Peyer's patch (tissue), 4 donors: ENCODE results near the gene GABRD. TPM values are rescaled to one million over a fixed set of nuclear protein-coding genes. Genes with fewer than 3 reads are reported as not detected.

Source experiments
- DNase-seq, 3 donors: peaks; one replicate each; pipeline ENCODE4 v3.0.0-alpha.2; 2017 to 2019
- H3K27ac ChIP-seq, 4 donors: fragments of 200-600 bp; sonication (generic); one replicate each; pipeline ENCODE4 v1.5.1; 2016 to 2019
- H3K27me3 ChIP-seq, 2 donors: fragments of 200-600 bp; sonication (generic); one replicate each; pipeline ENCODE4 v1.5.1; 2019
- H3K36me3 ChIP-seq, 3 donors: fragments of 200-600 bp; sonication (generic); one replicate each; pipeline ENCODE4 v1.5.1; 2016 to 2019
- H3K4me1 ChIP-seq, 4 donors: fragments of 200-600 bp; sonication (generic); one replicate each; pipeline ENCODE4 v1.5.1; 2016 to 2019
- H3K4me3 ChIP-seq, 4 donors: fragments of 200-600 bp; sonication (generic); 1 replicate in 3 of 4; 2 replicates in 1 of 4; pipeline ENCODE4 v1.5.1; 2016 to 2019; ENCODE audit warnings: mild to moderate bottlenecking in 1 of 4
- H3K9me3 ChIP-seq, 4 donors: fragments of 200-600 bp; sonication (generic); one replicate each; pipeline ENCODE4 v1.5.1; 2016 to 2019; ENCODE audit warnings: mild to moderate bottlenecking in 1 of 4
- CTCF ChIP-seq, 6 experiments: fragments of 450-650 bp in 4 of 6; fragments of 200-600 bp in 2 of 6; sonication (generic) in 1 of 6; IDR thresholded peaks; one replicate each; pipeline ENCODE4 v1.5.1; 2017 to 2019; ENCODE audit warnings: antibody characterized with exemption in 6 of 6, mild to moderate bottlenecking in 3 of 6, moderate library complexity in 1 of 6
- POLR2A ChIP-seq, 2 donors: fragments of 450-650 bp; IDR thresholded peaks; one replicate each; pipeline ENCODE4 v1.5.1; 2017; ENCODE audit warnings: antibody characterized with exemption in 2 of 2, mild to moderate bottlenecking in 2 of 2, moderate library complexity in 2 of 2
- total RNA-seq, 4 donors: library from RNA; depleted of rRNA; stranded (reverse); fragments of >200 nt; gene quantifications; one replicate each; pipeline ENCODE4 v1.1.0, GENCODE V29; 2016

GABRD gene
- total RNA-seq, 4 donors from 2014 or later: not detected

GRCh38 chr1:2046174-2046917, 27.2 kb downstream of the GABRD start:
- peaks cover 13 to 55% (median 21%) of the 10 kb centered on the region in 4 donors for H3K4me1 ChIP-seq
- no peaks in the 10 kb centered on the region for H3K9me3 ChIP-seq
- no peak for TF ChIP-seq POLR2A (IDR thresholded peaks at IDR 0.05)
- TF ChIP-seq CTCF (IDR thresholded peaks at IDR 0.05): peak in 5 of 6 experiments; percentile 39 to 84 (median 79)
- peak overlapping the region in 3 of 4 donors; percentile 66 to 95 (median 93) for H3K27ac ChIP-seq
- H3K4me3 ChIP-seq: peak overlapping the region in 2 of 4 donors; percentile 34 to 37
- H3K36me3 ChIP-seq: no peaks in the 10 kb centered on the region
- no peaks in the 10 kb centered on the region for H3K27me3 ChIP-seq
- DNase-seq: peak; percentile 63 to 90 (median 90)

GRCh38 chr1:2046953-2047748, 28.0 kb downstream of the GABRD start:
- peak overlapping the region in 3 of 4 donors; percentile 66 to 95 (median 93) for H3K27ac ChIP-seq
- DNase-seq: peak in 2 of 3 donors; percentile 85 to 86
- peak overlapping the region in 2 of 4 donors; percentile 34 to 37 for H3K4me3 ChIP-seq
- peak; percentile 42 to 53 for TF ChIP-seq POLR2A (IDR thresholded peaks at IDR 0.05)
- TF ChIP-seq CTCF (IDR thresholded peaks at IDR 0.05): no peak
- no peaks in the 10 kb centered on the region for H3K36me3 ChIP-seq
- no peaks in the 10 kb centered on the region for H3K27me3 ChIP-seq
- no peaks in the 10 kb centered on the region for H3K9me3 ChIP-seq
- peaks cover 13 to 55% (median 21%) of the 10 kb centered on the region in 4 donors for H3K4me1 ChIP-seq

DNA sequence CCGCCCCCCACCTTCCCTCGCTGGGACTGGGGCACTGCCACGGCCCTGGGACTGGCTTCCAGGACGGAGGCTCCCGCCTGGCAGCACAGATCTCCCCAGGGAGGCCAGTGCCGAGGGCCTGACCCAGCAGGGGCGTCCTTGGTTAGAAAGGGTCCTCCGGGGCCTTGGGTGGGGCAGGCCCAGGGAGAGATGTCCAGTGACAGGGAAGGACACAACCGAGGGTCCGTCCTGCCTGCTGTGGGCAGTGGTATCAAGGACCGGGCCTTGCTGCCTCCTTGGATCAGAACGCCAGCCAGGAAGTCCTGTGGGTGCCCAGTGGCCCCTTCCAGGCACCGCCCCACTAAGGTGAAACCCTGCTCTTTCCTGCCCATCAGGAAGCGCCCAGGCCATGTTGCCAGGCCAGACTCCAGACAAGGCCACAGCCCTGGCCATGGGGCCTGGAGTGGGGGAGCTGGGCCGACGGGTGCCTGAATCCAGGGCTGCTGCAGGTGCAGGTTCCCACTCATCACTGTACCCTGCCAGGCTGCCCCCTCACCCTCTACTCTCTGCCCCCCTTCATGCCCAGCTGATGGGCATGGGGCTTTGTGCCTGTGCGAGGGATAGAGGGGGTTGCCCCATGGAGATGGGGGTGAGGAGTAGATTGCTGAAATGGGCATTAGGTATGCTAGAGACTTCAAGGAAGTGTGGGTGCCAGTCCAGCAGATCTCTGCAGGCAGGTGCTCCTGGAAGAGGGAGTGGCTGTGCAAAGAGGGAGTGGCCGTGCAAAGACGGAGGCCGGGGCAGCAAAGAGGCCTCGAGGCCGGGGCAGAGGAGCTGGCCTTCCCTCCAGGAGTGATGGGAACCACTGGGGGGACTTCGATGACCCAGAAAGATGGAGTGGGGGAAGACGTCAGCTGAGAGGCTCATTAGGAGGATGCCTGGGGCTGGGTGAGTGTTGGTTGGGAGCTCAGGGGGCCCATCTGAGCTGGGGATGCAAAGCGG, 28.9 kb downstream of the GABRD start:
- Histone ChIP-seq H3K4me3 (peak overlapping the region in 2 of 4 donors; percentile 34 to 37), H3K27me3 (no peaks in the 10 kb centered on the region), H3K4me1 (peaks cover 13 to 51% (median 21%) of the 10 kb centered on the region in 4 donors), H3K9me3 (no peaks in the 10 kb centered on the region), H3K27ac (peak overlapping the region in 3 of 4 donors; percentile 66 to 95 (median 93)), H3K36me3 (no peaks in the 10 kb centered on the region)
- peak in 2 of 3 donors; percentile 78 to 81 for DNase-seq
- TF ChIP-seq POLR2A (IDR thresholded peaks at IDR 0.05) (peak in 1 of 2 donors; percentile 55), CTCF (IDR thresholded peaks at IDR 0.05) (no peak)

GRCh38 chr1:2049225-2049717, 30.1 kb downstream of the GABRD start:
- H3K27me3 ChIP-seq: no peaks in the 10 kb centered on the region
- peak overlapping the region; percentile 80 to 96 (median 86) for H3K27ac ChIP-seq
- no peaks in the 10 kb centered on the region for H3K9me3 ChIP-seq
- no peak for TF ChIP-seq POLR2A (IDR thresholded peaks at IDR 0.05)
- TF ChIP-seq CTCF (IDR thresholded peaks at IDR 0.05): peak; percentile 10 to 65 (median 38)
- DNase-seq: peak in 1 of 3 donors; percentile 64
- no peaks in the 10 kb centered on the region for H3K36me3 ChIP-seq
- H3K4me1 ChIP-seq: peaks cover 13 to 49% (median 21%) of the 10 kb centered on the region in 4 donors
- H3K4me3 ChIP-seq: peak overlapping the region; percentile 61 to 99 (median 81)
